ENCODE results near the gene LRTM2. TPM values are rescaled to one million over a fixed set of nuclear protein-coding genes. Genes with fewer than 3 reads are reported as not detected.

LRTM2 gene
- total and polyA plus RNA-seq, 9 of the 15 experiments (the other 6 are each of a cell fraction or from before 2014, with no cell fraction given), result 0.09 TPM; not detected in 8

DNA sequence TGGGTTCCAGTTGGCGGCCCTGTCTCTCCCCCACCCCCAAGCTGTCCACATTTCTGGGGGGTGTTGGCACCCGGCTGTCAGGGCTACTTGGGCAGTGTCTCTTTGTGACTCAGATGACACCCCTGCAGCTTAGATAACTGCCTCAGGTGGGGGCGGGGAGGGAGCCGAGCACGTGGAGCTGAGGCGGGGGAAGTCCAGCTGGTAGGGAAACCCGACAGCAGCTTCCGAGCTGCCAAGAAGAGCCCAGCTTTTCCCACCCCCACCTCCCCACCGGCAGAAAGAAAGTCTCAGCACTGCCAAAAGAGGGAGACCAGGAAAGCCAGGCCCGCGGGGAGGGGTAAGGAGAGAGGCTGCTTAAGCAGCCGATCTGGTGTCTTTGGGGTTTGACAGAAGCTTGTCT lies 1.4 kb downstream of the LRTM2 start:
- no TSS peak for BruUV-seq (replicated peaks)
- TF ChIP-seq SOX6 (IDR thresholded peaks at IDR 0.05) (no peak), KDM2B (CRISPR knock-in tag; IDR thresholded peaks at IDR 0.05) (no peak), E2F6 (IDR thresholded peaks at IDR 0.05; ENCODE audit: borderline replicate concordance in 1 of 2, extremely low read depth in 1 of 2, insufficient read depth in 1 of 2, insufficient read length in 1 of 2, low read depth in 1 of 2, low read length in 1 of 2, poor library complexity in 1 of 2, severe bottlenecking in 1 of 2) (peak in 1 of 2 experiments; percentile 25), BHLHE40 (IDR thresholded peaks at IDR 0.05; ENCODE audit: low read length) (0 out of 2 replicates have a peak, but pooled peaks have one; percentile 7), POU5F1 (IDR thresholded peaks at IDR 0.05; ENCODE audit: borderline replicate concordance, low read depth, low read length, partially characterized antibody) (no peak), PRMT5 (CRISPR knock-in tag; IDR thresholded peaks at IDR 0.05) (no peak), HMGN3 (IDR thresholded peaks at IDR 0.05; ENCODE audit: borderline replicate concordance, extremely low read depth, insufficient read length, low read depth, low read length) (no peak)
- TF ChIP-seq, protein P1, sequence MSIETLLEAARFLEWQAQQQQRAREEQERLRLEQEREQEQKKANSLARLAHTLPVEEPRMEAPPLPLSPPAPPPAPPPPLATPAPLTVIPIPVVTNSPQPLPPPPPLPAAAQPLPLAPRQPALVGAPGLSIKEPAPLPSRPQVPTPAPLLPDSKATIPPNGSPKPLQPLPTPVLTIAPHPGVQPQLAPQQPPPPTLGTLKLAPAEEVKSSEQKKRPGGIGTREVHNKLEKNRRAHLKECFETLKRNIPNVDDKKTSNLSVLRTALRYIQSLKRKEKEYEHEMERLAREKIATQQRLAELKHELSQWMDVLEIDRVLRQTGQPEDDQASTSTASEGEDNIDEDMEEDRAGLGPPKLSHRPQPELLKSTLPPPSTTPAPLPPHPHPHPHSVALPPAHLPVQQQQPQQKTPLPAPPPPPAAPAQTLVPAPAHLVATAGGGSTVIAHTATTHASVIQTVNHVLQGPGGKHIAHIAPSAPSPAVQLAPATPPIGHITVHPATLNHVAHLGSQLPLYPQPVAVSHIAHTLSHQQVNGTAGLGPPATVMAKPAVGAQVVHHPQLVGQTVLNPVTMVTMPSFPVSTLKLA (conservative IDR thresholded peaks at IDR 0.05), result peak; percentile 15 to 42; a peak in 2 of 4 replicates
- TF ChIP-seq, protein P2, sequence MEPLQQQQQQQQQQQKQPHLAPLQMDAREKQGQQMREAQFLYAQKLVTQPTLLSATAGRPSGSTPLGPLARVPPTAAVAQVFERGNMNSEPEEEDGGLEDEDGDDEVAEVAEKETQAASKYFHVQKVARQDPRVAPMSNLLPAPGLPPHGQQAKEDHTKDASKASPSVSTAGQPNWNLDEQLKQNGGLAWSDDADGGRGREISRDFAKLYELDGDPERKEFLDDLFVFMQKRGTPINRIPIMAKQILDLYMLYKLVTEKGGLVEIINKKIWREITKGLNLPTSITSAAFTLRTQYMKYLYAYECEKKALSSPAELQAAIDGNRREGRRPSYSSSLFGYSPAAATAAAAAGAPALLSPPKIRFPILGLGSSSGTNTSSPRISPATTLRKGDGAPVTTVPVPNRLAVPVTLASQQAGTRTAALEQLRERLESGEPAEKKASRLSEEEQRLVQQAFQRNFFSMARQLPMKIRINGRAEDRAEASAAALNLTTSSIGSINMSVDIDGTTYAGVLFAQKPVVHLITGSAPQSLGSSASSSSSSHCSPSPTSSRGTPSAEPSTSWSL (CRISPR knock-in tag; IDR thresholded peaks at IDR 0.05; ENCODE audit: borderline replicate concordance), result no peak
- H3K4me2 ChIP-seq (ENCODE audit: insufficient read depth, low read length), result no peak overlapping the region
- intact Hi-C loops (cut with micrococcal nuclease), result no loop called here
- H3K36me3 ChIP-seq (ENCODE audit: control insufficient read depth, insufficient read depth, low read length), result no peaks in the 10 kb centered on the region
- in situ Hi-C loops (cut with MboI), result no loop called here
- DNase-seq (ENCODE audit: extremely low read depth in 1 of 4, low spot score in 3 of 4) (peak in 2 of 4 experiments; percentile 12 to 16), ATAC-seq (no peak), FAIRE-seq (no peak)
- peaks cover 29 to 78% of the 10 kb centered on the region in 2 experiments; a peak in 4 of 5 replicates for H3K27me3 ChIP-seq (ENCODE audit: control insufficient read depth in 2 of 2, insufficient read depth in 2 of 2, low read length in 2 of 2)
- ChIA-PET POLR2A (no interaction called here), CTCF (ENCODE audit: low intra/inter-chr PET ratio) (no interaction called here)
- H3K9me1 ChIP-seq (ENCODE audit: control insufficient read depth, insufficient read depth, low read length), result no peaks in the 10 kb centered on the region
- H3K9ac ChIP-seq (ENCODE audit: insufficient read depth in 1 of 2, low read depth in 2 of 2, low read length in 2 of 2), result no peak overlapping the region
- H3K9me3 ChIP-seq (replicated peaks; ENCODE audit: control insufficient read depth, insufficient read depth, low read depth, low read length), result no peaks in the 10 kb centered on the region
- H4K20me1 ChIP-seq (replicated peaks; ENCODE audit: control insufficient read depth, insufficient read depth, low read length), result peaks cover 6% of the 10 kb centered on the region; the same call in 1 of the 2 replicates
- H3K4me3 ChIP-seq, result no peak overlapping the region
- 4% methylated on average over 4 of the region's 12 CpGs for WGBS (ENCODE audit: insufficient coverage, low coverage, missing lambda C conversion rate)
- no peak overlapping the region for H3K27ac ChIP-seq (ENCODE audit: extremely low read depth, low read depth, low read length)
- H2AFZ ChIP-seq (ENCODE audit: low read depth, low read length), result no peak overlapping the region
- H3K4me1 ChIP-seq (replicated peaks in 1 of 2; ENCODE audit: control insufficient read depth in 2 of 2, insufficient read depth in 2 of 2, low read length in 2 of 2), result peaks cover 0 to 10% of the 10 kb centered on the region in 2 experiments; a peak in 3 of 5 replicates
- H3K79me2 ChIP-seq (ENCODE audit: control insufficient read depth, insufficient read depth, low read length), result no peaks in the 10 kb centered on the region

Measured in K562 (cell line).